GM21526 (cell line): ENCODE results near the gene PDSS2.

ENCODE experiments used
- ATAC-seq: cut with Tn5 transposase; IDR thresholded peaks from one replicate; pipeline ENCODE4 v1.9.1; 2021; ENCODE audit warnings: moderate library complexity; ENCODE audit not compliant: unreplicated experiment, low FRiP score

Gene PDSS2, protein sequence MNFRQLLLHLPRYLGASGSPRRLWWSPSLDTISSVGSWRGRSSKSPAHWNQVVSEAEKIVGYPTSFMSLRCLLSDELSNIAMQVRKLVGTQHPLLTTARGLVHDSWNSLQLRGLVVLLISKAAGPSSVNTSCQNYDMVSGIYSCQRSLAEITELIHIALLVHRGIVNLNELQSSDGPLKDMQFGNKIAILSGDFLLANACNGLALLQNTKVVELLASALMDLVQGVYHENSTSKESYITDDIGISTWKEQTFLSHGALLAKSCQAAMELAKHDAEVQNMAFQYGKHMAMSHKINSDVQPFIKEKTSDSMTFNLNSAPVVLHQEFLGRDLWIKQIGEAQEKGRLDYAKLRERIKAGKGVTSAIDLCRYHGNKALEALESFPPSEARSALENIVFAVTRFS

DNA sequence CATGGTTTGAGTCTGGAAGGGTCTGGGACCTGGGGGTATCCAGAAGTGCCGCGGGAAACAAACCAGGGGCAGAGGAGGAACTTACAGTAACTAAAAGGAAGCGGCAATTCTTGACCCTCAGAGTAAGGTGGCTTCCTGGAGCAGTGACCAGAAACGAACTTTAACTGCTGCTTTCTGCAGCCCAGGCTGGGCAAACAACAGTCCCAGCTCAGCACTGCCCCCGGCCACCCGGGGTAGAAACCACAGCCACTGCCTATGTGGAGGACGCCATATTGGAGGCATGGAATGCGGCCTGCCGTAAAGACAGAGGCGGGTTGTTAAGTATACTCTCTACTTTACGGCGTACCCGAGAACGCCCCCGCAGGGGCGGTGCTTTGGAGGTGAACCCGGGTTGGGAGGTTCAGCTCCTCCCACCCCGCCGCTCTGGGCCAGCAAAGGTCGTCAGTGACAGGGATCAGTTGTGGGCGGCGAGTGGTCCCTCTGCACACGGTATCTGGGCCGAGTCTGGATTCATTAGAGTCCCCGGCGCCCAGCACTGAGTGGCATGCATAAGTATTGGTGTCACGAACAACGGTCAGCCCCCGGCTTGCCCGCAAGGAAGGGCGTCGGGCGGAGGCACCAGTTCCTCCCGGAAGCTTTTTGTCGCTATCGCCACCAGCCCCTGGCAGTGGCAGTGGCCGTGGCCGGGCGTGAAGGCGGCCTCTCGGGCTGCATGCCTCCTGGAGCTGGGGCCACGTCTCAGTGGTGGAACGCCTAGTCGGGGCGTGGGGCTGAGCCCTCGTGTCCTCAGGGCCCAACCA lies at the start of gene PDSS2:
Gene PDSS2, minus strand, starts transcription at position 282 of the 800 bp plus-strand sequence. Its CDS starts 279 bp downstream, at position 3.
- peak; percentile 93 for ATAC-seq

DNA sequence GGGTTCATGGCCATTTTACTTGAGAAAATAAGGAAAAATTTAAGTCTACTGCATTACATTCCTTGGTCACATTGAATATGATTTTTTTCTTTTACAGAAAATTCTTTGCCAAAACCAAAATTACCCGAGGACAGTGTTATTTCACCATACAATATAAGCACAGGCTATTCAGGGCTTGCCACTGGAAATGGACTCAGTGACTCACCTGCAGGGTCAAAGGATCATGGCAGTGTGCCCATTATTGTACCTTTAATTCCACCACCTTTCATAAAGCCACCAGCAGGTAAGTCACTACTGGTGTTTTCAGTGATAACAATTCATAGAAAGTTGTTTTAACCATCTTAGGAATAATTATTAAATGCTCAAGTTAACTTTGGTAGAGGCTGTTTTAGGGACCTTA lies 46.8 kb upstream of the PDSS2 start:
- ATAC-seq: no peak

DNA sequence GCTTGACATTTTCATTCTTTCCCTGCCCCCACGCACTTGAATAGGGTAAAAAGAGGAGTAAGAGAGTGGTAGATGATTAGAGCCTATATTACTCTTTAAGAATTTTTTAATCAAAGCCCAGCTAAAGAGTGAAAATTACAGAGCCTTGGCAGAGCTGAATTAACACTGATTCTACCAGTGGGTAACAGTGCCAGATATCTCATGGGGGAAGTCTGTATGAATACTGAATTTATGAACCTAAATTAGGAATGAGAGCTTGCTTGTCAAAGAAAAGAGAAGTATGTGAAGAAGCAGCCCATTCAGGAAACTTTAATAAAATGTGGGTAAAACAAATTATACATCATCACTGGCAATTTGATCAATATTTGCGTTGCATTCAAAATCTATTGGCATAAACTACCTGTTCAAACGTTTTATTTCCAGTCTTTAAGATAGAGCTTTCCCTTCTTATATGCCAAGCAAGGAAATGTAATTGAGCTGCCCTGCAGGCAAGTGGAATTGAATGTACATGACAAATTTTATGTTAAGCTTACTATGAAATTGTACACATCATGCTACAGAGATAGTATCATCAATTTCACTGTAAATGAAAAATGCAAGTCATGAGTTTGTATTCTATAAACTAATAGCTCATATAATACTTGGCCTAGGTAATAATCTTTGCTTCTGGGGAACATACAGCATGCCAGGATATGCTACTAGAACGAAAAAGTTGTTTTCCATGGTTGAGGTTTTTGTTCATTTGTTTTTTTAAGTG lies 45.1 kb upstream of the PDSS2 start:
- no peak for ATAC-seq

DNA sequence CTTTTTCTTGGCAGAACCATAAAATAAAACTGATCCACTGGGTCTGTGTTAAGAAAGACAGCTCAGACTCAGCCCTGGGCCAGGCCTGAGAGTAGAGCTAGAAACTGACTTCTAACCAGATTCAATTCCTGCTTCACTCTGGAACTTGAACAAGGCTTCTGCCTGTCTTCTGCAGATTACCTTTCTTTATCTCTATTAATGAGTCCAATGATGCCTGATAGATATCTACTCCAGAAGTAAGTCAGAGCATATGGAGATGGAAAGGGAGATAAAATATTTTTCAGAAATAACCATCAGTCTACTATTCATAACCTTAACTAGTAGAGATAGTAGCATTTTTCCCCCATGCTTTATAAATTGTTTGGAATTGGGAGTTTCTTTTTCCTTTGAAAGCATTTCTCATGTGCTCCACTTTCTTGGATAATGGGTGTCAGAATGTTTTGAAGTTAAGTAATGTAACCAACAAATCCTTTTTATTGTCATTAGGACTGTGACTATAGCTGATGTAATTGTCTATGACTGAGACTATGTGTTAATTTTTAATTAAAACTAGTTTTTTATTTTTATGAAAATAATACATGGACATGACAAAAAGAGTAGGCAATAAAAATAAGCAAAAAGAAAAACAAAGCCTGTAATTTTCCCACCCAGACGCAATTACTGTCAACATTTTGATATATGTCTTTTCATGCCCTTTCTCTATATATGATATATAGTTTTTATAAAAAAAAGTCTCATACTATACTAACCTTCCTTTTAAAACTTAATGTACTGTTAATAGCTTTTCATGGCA lies 37.7 kb upstream of the PDSS2 start:
- ATAC-seq: no peak

DNA sequence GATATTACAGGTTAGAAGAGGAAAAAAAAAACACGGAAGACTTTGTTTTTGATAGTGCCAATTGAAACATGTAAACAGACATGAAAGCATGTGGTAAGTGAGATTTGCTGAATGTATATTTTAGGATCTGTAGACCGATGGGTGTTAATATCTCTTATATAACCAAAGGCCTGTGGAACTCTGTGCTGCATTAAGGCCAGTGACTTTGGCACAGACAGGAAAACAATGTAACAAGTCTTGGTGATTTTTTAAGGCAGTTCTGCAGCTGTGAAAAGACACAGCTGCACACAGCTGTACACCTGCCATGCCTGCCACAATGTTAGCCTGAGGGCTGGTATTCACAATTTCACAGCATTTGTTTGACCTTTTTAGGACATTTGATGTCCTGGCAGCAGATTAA lies 36.6 kb upstream of the PDSS2 start:
- no peak for ATAC-seq

DNA sequence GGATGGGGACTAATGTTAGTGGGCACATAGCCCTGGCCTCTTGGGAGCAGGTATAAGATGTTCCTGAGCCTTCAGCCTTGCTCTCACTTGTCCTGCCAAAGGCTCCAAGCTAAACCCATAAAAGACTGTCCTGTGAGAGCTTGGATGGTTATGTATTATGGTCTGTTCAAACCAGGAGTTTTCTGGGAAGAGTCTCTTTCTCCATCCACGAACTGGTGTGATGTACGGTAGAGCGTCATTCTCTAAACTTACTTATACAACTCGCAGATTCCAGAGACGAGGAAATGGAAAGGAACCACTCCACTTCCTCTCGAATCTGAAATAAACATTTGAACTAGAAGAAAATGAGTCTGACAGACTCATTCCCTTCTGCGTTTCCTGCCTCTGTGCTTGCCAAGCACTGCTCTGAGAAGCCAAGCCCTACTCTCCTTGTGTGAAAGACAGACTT lies 35.9 kb upstream of the PDSS2 start:
- ATAC-seq: no peak

DNA sequence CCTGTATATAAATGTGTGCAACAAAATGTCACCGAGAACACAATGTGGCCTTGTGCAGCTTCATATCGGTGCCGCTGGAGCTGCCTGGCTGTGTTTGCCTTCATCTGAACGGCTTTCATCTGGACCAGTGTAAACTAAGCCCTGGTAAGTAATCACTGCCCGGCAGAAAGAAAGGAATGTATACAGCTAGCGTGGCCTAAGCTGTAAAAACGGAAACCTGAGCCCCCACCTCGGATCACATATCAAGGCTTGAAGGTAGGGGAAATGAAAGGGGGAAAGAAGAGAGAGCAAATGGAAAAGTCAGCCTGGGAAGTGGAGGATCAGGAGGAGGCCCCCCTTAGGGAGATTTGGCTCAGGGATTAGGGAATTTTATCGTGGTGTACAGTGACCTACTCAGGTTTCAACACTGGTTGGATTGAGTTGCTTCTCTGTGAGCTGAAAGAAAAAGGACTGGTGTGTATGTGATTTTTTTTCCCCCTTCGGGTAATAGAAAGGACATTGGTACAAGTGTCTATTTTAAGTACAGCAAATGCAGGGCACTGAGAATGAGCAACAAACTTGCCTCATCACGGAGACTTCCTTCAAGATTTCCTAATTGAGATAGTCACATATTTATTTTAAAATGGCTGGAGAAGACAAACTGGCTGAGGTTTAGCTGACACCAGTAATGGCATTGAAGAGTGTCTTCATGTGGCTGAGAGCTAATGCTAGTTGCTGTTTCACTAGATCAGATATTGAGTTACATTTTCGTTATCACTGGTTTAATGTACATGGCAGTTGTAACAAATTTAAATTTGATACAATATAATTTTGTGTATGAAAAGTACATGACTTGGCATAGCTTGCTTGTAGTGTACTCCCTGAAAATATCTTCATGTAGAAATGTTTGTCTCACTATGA lies 34.0 kb upstream of the PDSS2 start:
- ATAC-seq: no peak

DNA sequence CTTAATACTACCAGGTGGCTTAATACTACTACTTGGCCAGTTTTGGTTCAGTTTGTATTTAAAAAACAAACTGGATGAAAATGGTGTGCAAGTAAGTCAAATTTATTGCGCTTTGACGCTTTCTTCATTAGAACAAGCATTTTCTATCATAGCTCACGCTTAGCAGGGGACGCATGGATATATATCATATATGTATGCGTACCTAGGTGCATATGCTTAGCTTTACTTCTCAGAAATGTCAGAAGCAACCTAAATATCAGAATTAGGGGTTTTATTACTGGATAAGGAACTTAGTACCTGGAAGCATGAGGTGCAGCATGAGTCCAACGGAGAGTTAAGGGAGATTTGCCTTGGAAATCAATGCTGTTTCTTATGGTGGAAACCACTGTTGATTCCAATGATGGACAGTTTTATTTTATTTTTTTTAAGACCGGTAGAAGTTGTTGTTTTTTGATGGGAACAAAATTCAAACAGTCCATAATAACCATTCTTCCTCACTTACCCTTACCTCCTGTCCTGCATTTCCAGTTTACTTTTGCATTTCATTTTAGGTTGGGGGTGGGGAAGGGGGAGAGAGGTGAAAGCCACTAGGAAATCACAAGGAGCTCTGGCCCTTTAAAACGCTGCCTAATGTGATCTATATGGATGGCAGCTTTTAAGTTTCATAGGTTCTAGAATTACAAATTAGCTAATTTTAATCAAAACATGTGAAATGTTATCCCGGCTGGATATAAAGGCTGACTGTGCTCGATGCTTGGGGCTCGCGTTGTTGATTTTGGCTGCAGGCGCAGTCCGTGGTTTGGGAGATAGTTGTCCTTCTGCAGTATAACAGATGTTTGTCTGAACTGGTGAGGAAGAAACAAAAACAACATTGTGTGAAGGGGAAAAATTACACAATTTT lies 32.6 kb upstream of the PDSS2 start:
- ATAC-seq: no peak

DNA sequence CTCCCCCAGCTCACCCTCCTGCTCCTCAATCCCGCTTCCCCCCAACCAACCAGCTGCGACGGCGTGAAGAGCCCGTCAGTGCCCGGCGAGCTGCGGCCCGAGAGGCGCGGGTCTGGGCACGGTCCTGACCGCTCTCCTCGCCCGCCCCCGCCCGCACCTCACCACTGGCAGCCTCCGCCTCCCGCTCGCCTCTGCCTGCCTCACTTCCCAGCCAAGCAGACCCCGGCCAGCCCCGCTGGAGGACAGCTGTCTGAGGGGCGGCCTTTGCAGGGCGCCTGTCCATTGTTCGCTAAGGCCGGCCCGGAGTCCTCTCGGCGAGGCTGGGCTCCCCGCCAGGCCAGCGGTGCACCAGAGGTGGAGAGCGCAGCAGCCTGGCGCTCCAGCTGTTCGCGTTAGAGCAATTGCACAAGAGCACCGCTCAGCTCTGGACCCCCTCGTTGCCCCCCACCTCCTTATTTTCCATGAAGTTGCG lies 31.8 kb upstream of the PDSS2 start:
- ATAC-seq: no peak

DNA sequence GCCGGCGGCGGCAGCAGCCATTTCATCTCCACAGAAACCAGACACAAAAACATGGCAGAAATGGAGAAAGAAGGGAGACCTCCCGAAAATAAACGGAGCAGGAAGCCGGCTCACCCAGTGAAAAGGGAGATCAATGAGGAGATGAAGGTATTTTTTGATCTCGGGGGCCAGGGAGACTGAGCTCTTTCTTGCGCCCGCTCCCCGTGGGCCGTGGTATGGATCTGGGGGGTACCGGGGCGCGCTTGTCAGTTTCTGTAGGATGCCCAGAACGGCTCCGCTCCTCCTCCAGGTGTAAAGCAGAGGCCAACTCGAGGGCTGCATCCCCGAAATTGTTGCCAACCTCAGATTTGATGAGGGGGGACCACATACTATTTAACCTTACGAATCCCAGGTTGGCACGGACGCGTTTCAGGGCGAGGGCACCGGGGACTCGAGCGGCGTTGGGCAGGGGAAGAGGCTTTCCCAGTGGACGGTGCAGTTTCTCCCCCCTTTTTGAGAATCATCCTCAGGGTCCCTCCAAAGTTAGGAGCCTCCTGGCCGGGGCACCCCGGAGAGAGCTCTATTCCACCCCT lies 31.3 kb upstream of the PDSS2 start:
- ATAC-seq: no peak

DNA sequence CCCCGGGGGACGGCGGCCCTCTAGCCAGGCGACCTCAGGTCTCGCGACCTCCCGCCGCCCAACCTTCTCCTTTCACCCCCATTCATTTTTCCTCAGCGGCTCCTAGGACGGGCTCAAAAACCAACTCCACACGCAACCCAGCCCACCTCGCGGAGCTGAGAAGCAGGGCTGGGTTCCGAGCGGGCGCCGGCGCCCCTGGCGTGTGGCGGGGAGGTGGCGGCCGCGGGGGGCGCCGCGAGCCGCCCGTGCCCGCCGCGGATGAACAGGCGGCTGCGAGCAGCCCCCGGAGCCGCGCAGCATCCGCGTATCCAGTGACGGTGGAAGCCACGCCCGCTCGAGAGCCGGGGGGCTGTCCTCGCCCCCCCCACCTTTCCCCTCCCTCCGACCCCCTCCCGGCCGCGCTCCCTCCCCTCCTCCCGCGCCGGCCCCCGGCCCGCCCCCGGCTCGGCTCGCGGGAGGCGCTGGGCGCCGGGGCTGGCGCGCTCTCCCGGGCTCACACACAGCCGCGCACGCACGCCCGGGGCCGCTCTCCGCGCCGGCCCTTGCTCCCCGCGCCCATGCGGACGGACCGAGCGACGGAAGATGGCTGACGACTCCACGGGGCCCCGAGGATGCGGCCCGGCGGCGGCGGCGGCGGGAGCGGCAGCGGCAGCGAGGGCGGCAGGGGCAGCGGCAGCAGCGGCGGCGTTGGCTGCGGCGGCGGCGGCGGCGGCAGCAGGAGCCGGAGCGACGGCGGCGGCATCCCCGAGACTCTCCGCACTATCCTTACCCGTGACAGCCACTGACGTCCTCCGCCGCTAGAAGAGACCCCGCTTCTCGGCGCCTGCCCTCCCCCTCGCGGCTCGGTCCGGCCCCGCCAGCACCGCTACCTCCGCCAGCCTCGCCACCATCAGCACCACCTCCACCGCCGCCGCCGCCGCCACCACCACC lies 30.5 kb upstream of the PDSS2 start, which contains the start of gene SOBP:
Gene SOBP, plus strand, starts transcription at position 482 of the 930 bp plus-strand sequence. CDS start 500 bp downstream, outside the sequence.
- peak; percentile 55 for ATAC-seq

DNA sequence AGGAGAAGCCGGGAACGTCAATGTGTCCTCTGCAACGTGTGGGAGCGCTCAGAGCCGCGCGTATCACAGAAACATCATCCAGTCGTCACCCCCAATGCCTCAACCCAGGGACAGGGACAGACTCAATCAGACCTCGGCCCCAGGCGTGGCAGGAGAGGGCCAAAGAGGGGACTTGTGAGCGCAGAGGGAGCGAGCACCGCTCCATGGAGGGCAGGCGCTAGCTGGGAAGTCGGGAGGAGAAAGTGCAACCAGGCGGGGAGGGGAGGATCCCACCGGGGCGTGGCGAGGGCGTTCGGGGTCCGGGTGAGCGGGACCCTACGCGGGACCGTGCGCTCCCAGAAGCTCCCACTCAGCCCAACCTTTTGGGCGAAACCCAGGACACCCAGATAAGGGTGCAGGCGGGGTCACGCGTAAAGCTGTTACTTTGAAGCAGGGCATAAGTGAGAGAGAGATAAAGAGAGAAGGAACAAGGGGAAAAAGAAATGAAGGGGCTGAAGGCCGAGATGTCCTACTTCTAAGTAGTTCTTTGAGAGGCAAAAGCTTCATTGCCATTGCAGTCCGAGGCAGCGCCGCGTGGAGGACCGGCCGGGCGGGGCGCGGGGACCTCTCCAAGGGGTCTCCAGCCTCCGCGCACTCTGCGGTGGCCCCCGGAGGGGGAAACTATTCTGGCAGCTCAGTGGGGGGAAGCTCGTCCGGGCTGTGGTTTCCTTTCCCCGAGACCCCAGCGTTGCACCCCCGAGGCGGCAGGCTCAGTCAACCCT lies 29.7 kb upstream of the PDSS2 start:
- ATAC-seq: no peak

DNA sequence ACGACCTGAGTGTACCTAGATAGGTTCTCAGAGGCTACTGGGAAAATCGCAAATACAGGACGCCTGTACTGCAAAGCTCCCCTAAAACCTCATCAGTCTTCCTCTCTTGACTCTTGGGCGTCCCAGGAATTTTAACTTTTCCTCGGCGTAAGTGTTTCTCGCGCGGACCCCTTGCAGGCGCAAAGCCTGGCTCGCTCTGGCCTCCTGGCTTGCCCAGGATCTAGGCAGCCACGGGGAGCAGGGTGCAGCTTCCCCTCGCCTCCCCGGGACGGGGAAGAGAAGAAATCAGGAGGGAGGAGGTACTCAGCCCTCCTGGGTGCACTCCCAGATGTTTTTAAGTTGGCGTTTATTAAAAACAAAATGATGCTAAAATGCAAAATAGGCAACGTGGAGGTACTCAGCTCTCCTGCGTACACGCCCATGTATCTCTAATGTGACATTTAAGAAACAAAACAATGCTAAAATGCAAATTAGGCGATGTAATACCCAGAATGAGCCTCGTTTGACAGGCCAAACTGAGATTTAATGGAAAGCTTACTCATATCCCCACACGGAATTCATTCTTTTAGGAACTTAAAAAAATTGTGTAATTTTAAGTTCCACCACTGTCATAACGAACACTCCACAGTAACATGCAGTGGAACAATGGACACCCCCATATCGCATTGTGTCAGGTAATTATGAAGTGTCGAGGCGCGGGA lies 29.0 kb upstream of the PDSS2 start:
- ATAC-seq: no peak

DNA sequence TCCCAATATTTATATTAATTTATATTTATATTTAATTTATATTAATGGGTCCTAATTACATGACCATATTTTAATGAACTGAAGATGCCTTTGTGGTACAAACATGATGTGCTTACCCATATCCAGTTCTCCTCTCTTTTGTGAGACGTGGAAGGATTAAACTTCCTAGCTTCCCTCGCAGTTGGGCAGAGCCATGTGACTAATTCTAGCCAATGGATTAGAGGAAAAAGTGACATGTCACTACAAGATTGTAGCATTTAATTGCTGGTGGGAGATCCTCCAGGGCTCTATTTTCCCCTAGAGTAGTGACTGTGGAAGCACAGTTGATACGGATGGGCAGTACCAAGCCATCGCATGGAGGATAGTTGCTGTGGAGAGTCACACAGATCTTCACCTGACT lies 25.8 kb upstream of the PDSS2 start:
- no peak for ATAC-seq

DNA sequence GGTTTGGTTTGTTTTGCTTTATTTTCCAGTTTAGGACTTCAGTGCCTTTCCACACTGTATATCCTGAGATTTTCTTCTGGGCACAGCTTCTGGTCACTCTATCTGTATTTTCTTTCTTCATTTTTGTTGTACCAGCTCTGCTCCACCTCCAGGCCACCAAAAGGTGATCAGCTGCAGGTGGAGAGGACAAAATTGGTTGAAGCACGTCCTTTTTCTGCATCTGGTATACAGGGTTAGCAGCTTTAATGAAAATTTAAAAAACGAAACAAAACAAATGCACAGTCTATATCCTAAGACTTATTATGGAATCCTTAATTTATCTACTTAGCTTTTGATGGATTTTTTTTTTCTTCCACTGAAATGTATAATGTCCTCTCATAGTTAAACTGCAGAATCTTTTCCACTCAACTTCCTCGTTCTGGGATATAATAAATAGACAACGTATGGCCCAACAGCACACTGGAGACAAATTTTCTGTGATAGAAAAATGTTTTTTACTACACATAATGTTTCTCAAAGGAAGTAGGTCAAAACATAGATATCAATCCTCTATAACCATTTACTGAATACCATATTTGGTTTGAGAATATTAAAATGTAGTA lies 19.8 kb upstream of the PDSS2 start:
- no peak for ATAC-seq
